ENCODE measurements around the gene HIP1R.

Gene HIP1R

GRCh38 chr12:122825773-122826724, 9.2 kb upstream of the HIP1R start:
- Histone ChIP-seq H3K9me3 (no peaks in the 10 kb centered on the region), H3K4me3 (peak overlapping the region; percentile 23 to 44), H3K4me1 (peaks cover 0 to 6% (median 4%) of the 10 kb centered on the region in 4 donors), H3K27me3 (no peaks in the 10 kb centered on the region), H3K27ac (no peak overlapping the region), H3K36me3 (no peaks in the 10 kb centered on the region)
- intact Hi-C loops (cut with DNase I; ENCODE audit: low total_unique reads) = no loop called here
- peak in 1 of 2 donors; percentile 32 for DNase-seq
- no peak for TF ChIP-seq CTCF (IDR thresholded peaks at IDR 0.05)

- Histone ChIP-seq H3K9me3 (no peaks in the 10 kb centered on the region), H3K4me3 (no peak overlapping the region), H3K36me3 (no peaks in the 10 kb centered on the region), H3K27me3 (no peaks in the 10 kb centered on the region), H3K27ac (no peak overlapping the region), H3K4me1 (peaks cover 0 to 6% (median 4%) of the 10 kb centered on the region in 4 donors)
- no peak for DNase-seq
- intact Hi-C loops (cut with DNase I; ENCODE audit: low total_unique reads) = no loop called here
- no peak for TF ChIP-seq CTCF (IDR thresholded peaks at IDR 0.05)
Observed at GRCh38 chr12:122827258-122827657, 8.0 kb upstream of the HIP1R start.

- no peaks in the 10 kb centered on the region for H3K27me3 ChIP-seq
- H3K4me3 ChIP-seq = no peak overlapping the region
- DNase-seq = no peak
- no peak for TF ChIP-seq CTCF (IDR thresholded peaks at IDR 0.05)
- H3K9me3 ChIP-seq = no peaks in the 10 kb centered on the region
- no peaks in the 10 kb centered on the region for H3K36me3 ChIP-seq
- intact Hi-C loops (cut with DNase I; ENCODE audit: low total_unique reads) = no loop called here
- H3K27ac ChIP-seq = no peak overlapping the region
- peaks cover 0 to 15% (median 7%) of the 10 kb centered on the region in 4 donors for H3K4me1 ChIP-seq
Observed at GRCh38 chr12:122830517-122831214, 4.6 kb upstream of the HIP1R start.

GRCh38 chr12:122834104-122834920, 945 bp upstream of the HIP1R start:
- peak in 1 of 2 experiments; percentile 4 for TF ChIP-seq CTCF (IDR thresholded peaks at IDR 0.05)
- DNase-seq = peak in 1 of 2 donors; percentile 75
- intact Hi-C loops (cut with DNase I; ENCODE audit: low total_unique reads) = no loop called here
- Histone ChIP-seq H3K4me1 (peaks cover 0 to 13% (median 3%) of the 10 kb centered on the region in 4 donors), H3K4me3 (peak overlapping the region; percentile 81 to 91), H3K36me3 (no peaks in the 10 kb centered on the region), H3K9me3 (no peaks in the 10 kb centered on the region), H3K27me3 (no peaks in the 10 kb centered on the region), H3K27ac (peak overlapping the region; percentile 58 to 77)

GRCh38 chr12:122835750-122836026, 431 bp downstream of the HIP1R start:
- Histone ChIP-seq H3K4me1 (peaks cover 0 to 13% (median 8%) of the 10 kb centered on the region in 4 donors), H3K36me3 (no peaks in the 10 kb centered on the region), H3K9me3 (no peaks in the 10 kb centered on the region), H3K4me3 (peak overlapping the region; percentile 81 to 91), H3K27me3 (no peaks in the 10 kb centered on the region), H3K27ac (peak overlapping the region; percentile 67 to 77)
- DNase-seq = no peak
- intact Hi-C loops (cut with DNase I; ENCODE audit: low total_unique reads) = no loop called here
- no peak for TF ChIP-seq CTCF (IDR thresholded peaks at IDR 0.05)
